AG09319 (cell line): ENCODE results near the gene WSCD2.

Experiments
- DNase-seq: peaks from one replicate; pipeline ENCODE4 v3.0.0-alpha.2; 2010; ENCODE audit warnings: low read depth; ENCODE audit errors: extremely low read depth
- TF ChIP-seq, protein P1 (sequence below): IDR thresholded peaks from 2 replicates; pipeline ENCODE4 v1.5.1; 2011; ENCODE audit warnings: low read depth, mild to moderate bottlenecking, inconsistent platforms, low read length, moderate library complexity

Gene WSCD2

DNA sequence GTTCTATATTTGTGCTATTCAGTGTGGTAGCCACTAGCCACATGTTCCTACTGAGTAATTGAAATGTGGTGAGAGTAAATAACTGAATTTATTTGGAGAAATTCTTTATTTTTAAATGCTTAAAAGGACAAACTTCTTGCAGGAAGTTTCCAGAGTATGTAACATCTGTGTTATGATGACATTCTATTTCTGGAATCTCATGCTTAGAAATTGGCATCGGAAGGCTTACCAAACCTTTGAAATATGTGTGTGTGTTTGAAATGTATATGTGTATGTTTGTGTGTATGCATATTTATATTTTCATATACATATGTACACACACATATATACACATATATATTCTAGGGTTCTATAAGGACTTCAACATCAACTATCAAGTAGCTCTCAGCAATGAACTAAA is 12.4 kb upstream of the WSCD2 start:
- no peak for DNase-seq
- TF ChIP-seq, protein P1, sequence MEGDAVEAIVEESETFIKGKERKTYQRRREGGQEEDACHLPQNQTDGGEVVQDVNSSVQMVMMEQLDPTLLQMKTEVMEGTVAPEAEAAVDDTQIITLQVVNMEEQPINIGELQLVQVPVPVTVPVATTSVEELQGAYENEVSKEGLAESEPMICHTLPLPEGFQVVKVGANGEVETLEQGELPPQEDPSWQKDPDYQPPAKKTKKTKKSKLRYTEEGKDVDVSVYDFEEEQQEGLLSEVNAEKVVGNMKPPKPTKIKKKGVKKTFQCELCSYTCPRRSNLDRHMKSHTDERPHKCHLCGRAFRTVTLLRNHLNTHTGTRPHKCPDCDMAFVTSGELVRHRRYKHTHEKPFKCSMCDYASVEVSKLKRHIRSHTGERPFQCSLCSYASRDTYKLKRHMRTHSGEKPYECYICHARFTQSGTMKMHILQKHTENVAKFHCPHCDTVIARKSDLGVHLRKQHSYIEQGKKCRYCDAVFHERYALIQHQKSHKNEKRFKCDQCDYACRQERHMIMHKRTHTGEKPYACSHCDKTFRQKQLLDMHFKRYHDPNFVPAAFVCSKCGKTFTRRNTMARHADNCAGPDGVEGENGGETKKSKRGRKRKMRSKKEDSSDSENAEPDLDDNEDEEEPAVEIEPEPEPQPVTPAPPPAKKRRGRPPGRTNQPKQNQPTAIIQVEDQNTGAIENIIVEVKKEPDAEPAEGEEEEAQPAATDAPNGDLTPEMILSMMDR: no peak

DNA sequence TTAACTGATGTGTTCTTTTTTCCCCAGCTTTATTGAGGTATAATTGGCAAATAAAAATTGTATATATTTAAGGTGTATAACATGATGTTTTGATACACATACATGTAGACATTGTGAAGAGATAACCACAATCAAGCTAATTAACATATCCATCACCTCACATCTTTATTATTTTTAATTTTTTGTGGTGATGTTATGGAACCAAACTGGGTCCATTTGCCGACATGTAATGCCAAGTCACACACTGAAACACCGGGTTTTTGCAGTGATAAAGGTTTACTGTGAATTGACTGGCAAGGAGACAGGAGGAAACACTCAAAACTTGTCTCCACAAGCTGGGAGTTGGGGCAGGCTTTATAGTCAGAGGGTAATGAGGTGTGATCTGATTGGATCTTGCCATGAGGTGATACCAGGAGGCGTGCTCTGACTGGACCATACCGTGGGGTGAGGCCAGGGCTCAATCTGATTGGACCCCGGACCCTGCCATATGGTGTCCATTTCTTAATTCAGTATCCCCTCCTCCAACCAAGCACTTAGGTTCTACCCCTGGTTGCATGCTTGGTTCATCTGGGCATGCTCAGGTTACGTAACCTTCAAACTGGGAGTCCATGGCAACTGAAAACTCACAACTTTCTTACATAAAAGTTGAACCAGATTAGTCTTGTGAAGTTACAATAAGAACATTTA is 11.8 kb upstream of the WSCD2 start:
- DNase-seq: no peak
- TF ChIP-seq, protein P1: no peak

DNA sequence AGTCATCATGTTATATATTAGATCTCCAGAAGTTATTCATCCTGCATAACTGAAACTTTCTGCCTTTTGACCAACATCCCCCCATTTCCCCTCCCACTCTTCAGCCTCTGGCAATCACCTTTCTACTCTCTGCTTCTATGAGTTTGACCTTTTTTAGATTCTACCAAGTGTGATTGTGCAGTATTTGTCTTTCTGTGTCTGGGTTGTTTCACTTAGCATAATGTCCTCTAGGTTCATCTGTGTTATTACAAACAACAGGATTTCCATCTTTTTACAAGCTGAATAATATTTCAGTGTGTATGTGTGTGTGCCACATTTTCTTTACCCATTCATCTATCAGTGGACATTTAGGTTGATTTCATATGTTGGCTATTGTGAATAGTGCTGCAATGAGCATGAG is 11.2 kb upstream of the WSCD2 start:
- TF ChIP-seq, protein P1: no peak
- DNase-seq: no peak

DNA sequence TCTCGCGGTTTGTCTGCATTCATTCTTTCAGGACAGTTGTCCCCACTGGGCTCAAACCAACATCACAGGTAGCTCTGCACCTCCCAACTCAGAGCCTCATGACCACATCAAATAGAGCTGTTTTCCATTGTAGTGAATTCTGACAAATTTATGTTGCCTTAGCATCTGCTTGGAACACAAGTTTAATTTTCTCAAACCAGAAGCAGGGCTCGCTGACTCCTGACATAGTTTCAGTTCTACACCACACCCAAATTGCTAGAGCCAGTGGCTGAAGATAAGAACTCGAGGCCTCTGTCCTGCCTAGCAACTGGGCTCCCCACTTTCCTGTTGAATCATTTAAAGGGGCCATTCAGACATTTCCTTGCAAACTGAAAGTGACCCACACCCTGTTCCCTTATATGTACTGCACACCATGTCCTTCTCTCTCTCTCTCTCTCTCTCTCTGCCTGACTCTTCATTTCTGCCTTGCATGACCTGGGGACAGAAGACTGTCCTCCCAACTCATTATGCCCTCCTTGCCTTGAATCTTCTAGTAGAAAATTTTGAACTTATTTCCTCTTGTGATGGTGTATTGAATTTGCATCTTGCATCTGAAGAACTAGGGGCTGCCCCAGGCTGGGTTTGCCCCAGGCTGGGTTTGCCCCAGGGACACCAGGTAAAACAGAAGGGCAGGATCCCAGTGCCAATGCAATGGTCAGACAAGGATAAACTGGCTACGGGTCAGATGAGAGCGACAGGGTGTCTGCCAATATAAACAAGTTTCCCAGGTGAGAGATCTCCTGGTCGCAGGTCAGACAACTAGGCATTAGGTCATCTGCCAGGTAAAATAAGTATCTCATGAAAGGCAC is 9.7 kb upstream of the WSCD2 start:
- TF ChIP-seq, protein P1: no peak

DNA sequence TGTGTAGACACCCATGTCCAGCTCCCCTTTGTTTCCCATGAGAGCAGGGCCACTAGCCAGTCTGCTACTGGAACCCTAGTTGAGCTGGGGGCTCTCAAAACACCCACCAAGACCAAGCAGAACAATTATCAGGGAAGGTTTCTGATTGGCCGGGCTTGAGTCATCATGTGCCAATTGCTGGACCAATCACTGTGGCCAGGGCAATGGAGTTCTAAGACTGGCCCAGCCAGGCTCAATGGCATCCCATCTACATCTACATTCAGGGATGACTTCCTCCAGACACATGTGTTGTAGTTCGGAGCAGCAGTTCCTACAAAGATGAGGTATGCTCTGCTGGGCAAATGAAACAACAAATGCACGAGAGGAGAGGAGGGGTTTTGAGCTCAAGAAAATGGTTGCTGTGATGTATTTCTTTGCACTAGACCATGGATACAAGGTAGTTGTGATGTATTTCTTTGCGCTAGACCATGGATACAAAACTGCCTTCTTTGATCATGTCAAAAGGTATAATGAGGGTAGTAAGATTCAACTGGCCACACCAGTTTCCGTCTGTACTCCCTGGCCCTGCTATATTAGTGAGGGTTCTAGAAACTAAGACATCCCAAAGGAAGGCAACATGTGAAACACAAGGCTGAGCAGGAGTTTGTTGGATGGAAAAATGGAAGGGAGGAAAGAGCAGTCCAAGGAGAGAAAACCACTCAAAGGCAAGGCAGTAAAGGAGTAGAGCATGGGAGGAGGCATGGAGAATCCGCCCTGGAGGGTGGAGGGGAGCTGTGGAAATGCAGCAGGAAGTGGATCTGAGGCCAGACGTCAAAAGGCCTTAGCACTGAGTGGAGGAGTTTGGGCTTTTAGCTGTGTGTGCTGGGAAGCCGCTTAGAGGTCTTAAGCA is 8.9 kb upstream of the WSCD2 start:
- TF ChIP-seq, protein P1: no peak
- DNase-seq: no peak

More for the DNA sequence above, 9.7 kb upstream of the WSCD2 start:
- no peak for DNase-seq

DNA sequence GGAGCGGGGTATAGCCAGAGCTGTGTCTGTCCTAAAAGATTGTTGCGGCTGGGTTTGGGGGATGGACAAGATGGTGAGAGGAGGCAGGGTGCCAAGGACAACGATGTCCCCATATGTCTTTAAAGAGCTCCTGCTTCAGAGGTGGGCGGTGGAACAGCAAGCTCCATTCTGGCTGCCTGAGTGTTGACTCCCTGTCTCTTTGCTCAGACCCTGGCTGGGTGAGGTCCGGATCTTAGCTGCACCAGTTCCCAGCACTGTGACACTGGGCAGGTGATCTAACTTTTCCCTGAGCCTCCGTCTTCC is 8.3 kb upstream of the WSCD2 start:
- TF ChIP-seq, protein P1: no peak
- no peak for DNase-seq
